PC-3 (cell line): ENCODE data around the gene ASIC3.

Source experiments
- CTCF ChIP-seq: fragments of 300-600 bp; sonication (generic); conservative IDR thresholded peaks from 2 replicates; pipeline ENCODE4 v1.5.1; 2017; ENCODE audit warnings: antibody characterized with exemption, low read depth, mild to moderate bottlenecking, low read length
- EZH2 ChIP-seq: fragments of 300-600 bp; sonication (generic); IDR thresholded peaks from one replicate; pipeline ENCODE4 v1.6.1; 2017; ENCODE audit warnings: antibody characterized with exemption, mild to moderate bottlenecking, low read length; ENCODE audit not compliant: unreplicated experiment
- EZH2phosphoT487 ChIP-seq: fragments of 300-600 bp; sonication (generic); IDR thresholded peaks from 2 replicates; pipeline ENCODE4 v1.6.1; 2018; ENCODE audit warnings: mild to moderate bottlenecking, antibody characterized with exemption, low read length, borderline replicate concordance

- TF ChIP-seq CTCF = no peak
- TF ChIP-seq EZH2 = no peak
- TF ChIP-seq EZH2phosphoT487 = no peak
Observed at GRCh38 chr7:151069841-151070573, 21.7 kb downstream of the ASIC3 start.
